HG03280 (cell line): ENCODE measurements around the gene AP4E1.
"Not testable (repeated sequence)": the region's sequence is repeated elsewhere in the genome, so short reads cannot be mapped to it uniquely, and the experiment has no call there.

Source experiments
- ATAC-seq: cut with Tn5 transposase; IDR thresholded peaks from one replicate; pipeline ENCODE4 v1.9.1; 2021; ENCODE audit warnings: mild to moderate bottlenecking, moderate library complexity; ENCODE audit not compliant: unreplicated experiment

The AP4E1 gene

GRCh38 chr15:51011212-51011611, 102.7 kb downstream of the AP4E1 start:
- no peak for ATAC-seq

GRCh38 chr15:51016615-51017014, 108.1 kb downstream of the AP4E1 start:
- no peak for ATAC-seq

- ATAC-seq = no peak
Observed at GRCh38 chr15:51022206-51022605, 113.7 kb downstream of the AP4E1 start.

GRCh38 chr15:51023499-51023898, 115.0 kb downstream of the AP4E1 start:
- no peak for ATAC-seq

DNA sequence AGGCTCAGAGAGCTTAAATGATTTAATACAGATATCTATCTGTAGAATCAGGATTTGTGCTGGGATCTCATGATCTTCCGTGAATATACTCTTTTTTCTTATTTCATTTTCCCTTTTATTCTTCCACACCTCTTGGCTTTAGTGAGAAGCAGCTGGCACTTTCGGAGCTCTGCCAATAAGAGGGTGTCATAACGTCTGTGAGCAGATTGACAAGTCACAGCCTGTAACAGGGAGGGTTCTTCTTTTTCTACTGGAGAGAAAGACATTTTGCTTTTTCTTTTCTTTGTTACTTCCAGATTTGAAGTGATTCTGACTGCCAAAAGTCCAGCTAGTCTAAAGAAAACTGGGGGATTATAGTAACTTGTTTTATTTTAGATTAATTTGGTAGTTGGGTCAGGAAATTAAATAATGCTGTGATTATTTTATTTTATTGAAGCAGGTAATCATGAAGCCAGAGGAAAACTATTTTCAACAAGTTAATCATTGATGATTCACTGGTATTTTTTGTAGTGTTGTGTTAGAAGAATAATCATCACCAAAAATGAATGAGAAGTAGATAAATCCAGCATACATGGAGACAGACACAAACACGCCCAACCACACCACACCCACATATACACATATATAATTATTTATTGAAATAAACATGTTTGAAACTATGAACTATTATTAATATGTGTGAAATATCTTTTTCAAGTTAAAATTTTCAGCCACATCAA, 116.4 kb downstream of the AP4E1 start:
- ATAC-seq = no peak

DNA sequence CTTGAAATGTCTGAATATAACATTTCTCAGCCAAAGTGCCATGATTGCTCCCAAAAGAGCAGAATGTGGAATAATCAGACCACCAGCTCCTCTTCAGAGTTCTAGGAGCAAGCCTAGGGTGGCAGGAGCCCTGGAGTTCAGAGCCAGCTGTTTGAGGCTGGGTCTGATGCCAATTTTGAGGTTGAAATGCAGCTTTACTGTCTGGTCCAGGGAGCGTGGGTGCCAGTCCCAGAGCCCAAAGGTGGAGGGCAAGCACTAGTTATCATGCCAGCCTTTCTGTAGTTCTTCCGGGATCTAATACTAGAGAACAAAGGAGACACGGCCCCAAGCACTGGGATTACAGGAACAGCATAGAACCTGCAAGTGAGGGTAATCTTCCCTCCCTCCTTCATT, 117.0 kb downstream of the AP4E1 start:
- no peak for ATAC-seq

DNA sequence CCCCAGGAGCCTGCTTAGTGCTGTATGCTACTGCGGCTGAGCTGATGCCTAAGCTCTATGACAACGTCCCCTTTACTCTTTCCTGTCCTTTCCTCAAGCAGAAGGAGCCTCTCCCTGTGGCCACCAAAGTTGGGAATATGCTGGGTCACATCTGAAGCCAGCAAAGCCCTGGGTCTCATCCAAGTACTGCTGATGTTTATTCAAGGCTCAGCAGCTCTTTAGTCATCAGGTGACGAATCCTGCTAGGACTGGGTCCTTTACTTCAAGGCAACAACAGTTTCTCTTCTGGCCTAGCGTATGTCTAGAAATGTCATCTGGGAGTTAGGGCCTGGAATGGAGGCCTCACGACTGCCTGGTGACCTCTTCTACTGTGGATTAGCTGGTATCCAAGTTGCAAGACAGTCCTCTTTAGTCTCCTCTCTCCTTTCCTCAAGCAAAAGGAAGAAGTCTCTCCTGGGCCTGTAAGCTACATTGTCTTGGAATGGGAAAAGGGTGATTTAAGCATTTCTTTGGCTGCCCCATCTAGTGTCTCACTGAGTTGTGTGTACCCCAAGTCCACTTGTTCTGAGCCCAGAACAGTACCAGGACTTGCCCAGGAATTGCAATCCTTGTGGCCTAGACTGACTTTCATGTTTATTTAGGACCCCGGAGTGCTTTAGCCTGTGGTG, 122.3 kb downstream of the AP4E1 start:
- no peak for ATAC-seq

DNA sequence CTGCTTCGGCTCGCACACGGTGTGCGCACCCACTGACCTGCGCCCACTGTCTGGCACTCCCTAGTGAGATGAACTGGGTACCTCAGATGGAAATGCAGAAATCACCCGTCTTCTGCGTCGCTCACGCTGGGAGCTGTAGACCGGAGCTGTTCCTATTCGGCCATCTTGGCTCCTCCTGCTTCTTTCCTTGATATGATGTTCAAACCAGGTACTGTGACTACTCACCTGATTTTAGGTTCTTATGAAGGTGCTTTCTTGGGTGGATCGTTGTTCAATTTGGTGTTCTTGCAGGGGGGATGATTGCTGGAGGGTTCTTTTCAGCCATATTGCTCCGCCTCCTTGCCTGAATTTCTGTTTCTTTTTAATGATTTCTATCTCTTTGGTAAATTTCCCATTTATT, 129.0 kb downstream of the AP4E1 start:
- not testable (repeated sequence) for ATAC-seq

DNA sequence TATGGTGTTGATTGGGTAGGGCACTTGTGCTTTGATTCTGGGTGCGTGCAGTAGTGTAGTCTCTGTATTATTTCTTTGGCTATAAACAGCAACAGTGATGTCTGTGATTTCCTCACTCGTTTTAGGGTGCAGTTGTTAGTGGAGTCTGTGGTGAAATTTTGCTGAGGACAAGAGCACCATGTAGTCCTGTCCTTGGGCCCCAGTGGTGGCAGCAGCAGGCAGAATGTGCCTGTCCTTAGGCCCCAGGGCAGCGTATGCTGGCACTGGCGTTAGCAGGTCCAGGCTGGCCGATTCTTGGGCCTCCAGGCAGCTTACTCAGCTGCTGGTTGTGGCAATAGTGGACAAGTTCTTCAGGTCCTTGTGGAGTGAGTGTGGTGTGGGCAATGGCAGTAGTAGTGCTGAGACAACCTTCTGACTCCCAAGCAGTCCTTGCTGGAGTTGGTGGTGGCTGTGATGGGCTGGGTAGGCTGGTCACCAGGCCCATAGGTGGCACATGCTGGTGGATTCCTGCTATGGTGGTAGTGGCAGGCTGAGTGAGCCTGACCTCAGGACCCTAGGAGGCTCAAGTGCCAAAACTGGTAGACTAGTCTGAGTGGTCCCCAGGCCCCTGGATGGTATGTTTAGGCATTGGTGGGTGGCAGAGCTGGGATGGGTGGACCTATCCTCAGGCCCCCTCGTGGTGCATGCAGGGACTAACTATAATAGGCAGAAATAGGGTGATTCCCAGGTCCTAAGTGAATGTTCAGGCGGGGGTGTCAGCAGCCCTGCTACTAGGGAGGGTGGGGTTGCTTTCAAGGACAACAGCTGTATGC, 129.9 kb downstream of the AP4E1 start:
- ATAC-seq = no peak

GRCh38 chr15:51038974-51039319, 130.5 kb downstream of the AP4E1 start:
- no peak for ATAC-seq

GRCh38 chr15:51044037-51044727, 135.7 kb downstream of the AP4E1 start:
- no peak for ATAC-seq

DNA sequence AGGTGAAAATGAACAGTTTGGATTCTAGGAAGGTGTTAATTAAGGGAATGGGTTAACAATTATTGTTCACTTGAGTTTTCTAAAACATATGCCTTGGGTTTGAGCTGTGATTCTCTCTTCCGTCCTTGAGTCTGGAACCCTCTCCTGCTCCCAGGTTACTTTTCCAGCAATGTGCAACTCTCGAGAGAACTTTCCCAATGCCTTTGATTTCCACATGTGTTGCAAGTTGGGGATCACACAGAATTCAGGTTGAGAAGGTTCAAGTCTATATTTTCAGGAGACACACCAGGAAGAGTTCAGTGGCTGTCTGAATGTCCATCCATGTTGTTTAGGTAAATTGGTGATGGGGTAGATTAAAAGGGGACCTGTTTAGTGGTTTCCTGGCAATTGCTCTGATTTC, 137.5 kb downstream of the AP4E1 start:
- ATAC-seq = no peak

GRCh38 chr15:51046799-51047449, 138.4 kb downstream of the AP4E1 start:
- no peak for ATAC-seq

DNA sequence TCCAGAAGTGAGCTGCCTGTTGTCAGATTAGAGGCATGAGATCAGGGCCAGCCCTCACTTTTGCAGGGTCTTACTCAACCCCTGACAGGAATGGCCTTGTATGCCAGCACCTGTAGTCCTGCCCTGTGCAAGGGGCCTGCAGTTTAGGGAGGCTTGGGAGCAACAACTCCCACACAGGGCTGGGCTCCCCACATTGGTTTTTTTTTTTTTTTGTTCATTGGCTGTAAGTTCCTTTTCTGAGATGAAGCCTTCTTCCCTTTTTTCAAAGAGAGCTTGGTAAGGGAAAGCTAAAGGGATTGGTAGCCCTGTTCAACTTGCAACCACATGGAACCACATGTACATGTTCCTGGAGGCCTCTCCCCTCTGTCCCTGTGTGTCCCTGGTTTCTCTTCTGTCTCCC, 139.8 kb downstream of the AP4E1 start:
- ATAC-seq = no peak

DNA sequence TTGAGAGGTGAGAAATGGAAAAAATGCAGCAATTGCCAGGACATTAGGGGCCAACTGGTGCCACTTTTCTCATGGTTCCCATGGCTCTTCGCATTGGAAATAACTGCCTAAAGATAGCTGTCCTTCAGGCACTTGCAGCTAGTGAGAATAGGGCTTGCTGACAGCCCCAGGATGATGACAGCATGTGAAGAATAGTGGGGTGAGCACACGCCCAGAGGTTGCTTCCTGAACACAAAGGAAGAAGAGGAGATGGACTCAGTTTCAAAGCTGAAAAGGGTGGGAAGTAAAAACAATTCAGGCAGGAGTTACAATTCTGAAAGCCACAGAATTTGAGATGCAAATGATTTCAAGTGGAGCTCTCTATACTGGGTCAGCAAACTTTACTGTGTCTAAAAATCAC, 140.6 kb downstream of the AP4E1 start:
- no peak for ATAC-seq

DNA sequence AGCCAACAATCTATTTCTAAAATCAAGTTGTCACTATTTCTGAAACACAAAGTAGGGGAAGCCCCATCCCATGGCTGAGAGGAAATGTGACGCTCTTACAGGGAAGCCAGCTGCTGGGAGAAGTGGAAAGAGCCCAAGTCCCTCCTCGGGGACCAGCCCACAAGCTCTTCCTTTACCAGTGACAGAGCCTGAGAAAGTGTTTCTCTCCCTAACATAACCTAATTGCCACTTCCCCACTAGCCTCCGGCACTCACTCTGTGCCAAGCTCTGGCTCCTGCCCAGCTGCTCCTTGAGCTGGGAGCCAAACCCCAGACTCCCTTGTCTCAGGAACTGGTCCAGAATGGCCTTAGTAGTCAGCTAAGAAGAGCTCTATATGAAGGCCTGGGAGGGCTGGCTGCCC, 143.3 kb downstream of the AP4E1 start:
- no peak for ATAC-seq

- no peak for ATAC-seq
Observed at GRCh38 chr15:51053571-51053970, 145.1 kb downstream of the AP4E1 start.

- no peak for ATAC-seq
Observed at GRCh38 chr15:51054535-51054934, 146.1 kb downstream of the AP4E1 start.
